Measurements from ENCODE around the gene PFKFB1.

DNA sequence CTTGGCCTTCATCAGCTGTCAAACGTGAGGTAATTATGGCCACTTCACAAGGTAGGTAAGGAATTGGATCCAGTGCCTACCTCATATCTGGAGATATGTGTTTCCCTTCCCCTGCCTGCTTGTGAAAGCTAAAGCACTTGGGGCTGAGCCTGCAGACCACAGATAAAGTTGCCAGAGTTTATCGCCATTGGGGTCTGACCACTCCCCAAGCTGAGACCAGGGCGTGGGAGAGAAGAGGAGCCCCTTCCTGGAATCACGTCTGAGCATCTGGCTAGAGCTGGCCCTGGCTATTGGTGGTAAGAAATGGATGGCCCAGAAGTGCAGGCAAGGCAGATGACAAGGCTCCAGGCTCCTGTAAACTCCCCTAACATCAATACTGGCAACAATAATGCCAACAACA, 34.1 kb upstream of the PFKFB1 start:
- TF ChIP-seq POLR2A (IDR thresholded peaks at IDR 0.05; ENCODE audit: low read depth, low read length) (no peak), POLR2AphosphoS5 (IDR thresholded peaks at IDR 0.05; ENCODE audit: low read depth, low read length) (no peak)

Measured in GM12892 (cell line).